Thymus (tissue), 11 donors: ENCODE measurements around the gene ARHGAP36. TPM values are rescaled to one million over a fixed set of nuclear protein-coding genes. Genes with fewer than 3 reads are reported as not detected.

Source experiments
- DNase-seq, 9 donors: peaks; one replicate each; pipeline ENCODE4 v3.0.0-alpha.2; 2013; ENCODE audit warnings: low spot score in 9 of 9, low read depth in 6 of 9, missing footprints in 1 of 9
- H3K27ac ChIP-seq, 2 donors: one replicate each; pipeline ENCODE4 v1.5.1; 2013; ENCODE audit warnings: control low read depth in 1 of 2, low read depth in 1 of 2, low read length in 1 of 2, mild to moderate bottlenecking in 1 of 2, moderate library complexity in 1 of 2
- H3K27me3 ChIP-seq, 2 donors: one replicate each; pipeline ENCODE4 v1.5.1; 2013; ENCODE audit warnings: low read length in 1 of 2; ENCODE audit not compliant: control insufficient read depth in 2 of 2, insufficient read depth in 1 of 2
- H3K36me3 ChIP-seq, 2 donors: one replicate each; pipeline ENCODE4 v1.5.1; 2013; ENCODE audit warnings: low read length in 1 of 2, mild to moderate bottlenecking in 1 of 2, moderate library complexity in 1 of 2; ENCODE audit not compliant: control insufficient read depth in 2 of 2, insufficient read depth in 2 of 2
- H3K4me1 ChIP-seq, 2 donors: one replicate each; pipeline ENCODE4 v1.5.1; 2013; ENCODE audit warnings: low read length in 2 of 2; ENCODE audit not compliant: control insufficient read depth in 2 of 2, insufficient read depth in 2 of 2
- H3K4me3 ChIP-seq, 2 donors: one replicate each; pipeline ENCODE4 v1.5.1; 2013; ENCODE audit warnings: low read length in 2 of 2, control low read depth in 1 of 2, mild to moderate bottlenecking in 1 of 2
- H3K9me3 ChIP-seq, 2 donors: one replicate each; pipeline ENCODE4 v1.5.1; 2013; ENCODE audit warnings: low read length in 1 of 2, mild to moderate bottlenecking in 1 of 2; ENCODE audit not compliant: control insufficient read depth in 2 of 2, insufficient read depth in 1 of 2
- WGBS: extraction: QIAGEN DNeasy Blood & Tissue Kit; methylation state at CpG from one replicate; pipeline ENCODE4 v1.1.7; 2013; 5-methylcytosine and 5-hydroxymethylcytosine counted together
- polyA plus RNA-seq: library from polyadenylated mRNA; stranded (reverse); fragments of 200-250 nt; gene quantifications from one replicate; pipeline ENCODE4 v1.2.3, GENCODE V29; 2013
- total RNA-seq: library from RNA; stranded (reverse); fragments of 120-200 nt; gene quantifications from one replicate; pipeline ENCODE4 v1.2.4, GENCODE V29; 2013
- donor health status: healthy.

ARHGAP36 gene
- total and polyA plus RNA-seq, 2 donors: 1.7 to 2.8 TPM

DNA sequence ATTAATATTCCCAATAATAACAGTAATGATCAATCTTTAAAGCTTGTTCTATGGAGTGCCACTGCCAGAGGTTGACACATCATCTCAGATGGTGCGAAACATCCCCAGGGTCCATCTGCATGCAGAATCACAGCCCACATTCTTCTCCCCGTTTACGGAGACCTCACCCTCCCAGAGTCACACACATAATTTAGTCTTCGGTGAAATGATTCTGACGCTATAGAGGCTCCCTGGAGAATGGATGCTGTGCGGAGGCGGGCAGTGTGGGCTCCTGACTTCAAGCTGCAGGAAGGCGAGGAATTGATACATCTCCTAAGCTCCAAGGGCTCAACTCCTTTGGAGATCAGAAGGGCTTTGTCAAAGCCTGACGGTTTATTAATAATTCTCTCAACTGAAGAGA is 11.0 kb upstream of the ARHGAP36 start:
- Histone ChIP-seq H3K4me3 (no peak overlapping the region), H3K36me3 (no peaks in the 10 kb centered on the region), H3K4me1 (no peaks in the 10 kb centered on the region), H3K27me3 (peaks cover 0 to 2% of the 10 kb centered on the region in 2 donors), H3K27ac (no peak overlapping the region), H3K9me3 (no peaks in the 10 kb centered on the region)
- DNase-seq: no peak
- WGBS: 84% methylated on average over 9 of the region's 9 CpGs

DNA sequence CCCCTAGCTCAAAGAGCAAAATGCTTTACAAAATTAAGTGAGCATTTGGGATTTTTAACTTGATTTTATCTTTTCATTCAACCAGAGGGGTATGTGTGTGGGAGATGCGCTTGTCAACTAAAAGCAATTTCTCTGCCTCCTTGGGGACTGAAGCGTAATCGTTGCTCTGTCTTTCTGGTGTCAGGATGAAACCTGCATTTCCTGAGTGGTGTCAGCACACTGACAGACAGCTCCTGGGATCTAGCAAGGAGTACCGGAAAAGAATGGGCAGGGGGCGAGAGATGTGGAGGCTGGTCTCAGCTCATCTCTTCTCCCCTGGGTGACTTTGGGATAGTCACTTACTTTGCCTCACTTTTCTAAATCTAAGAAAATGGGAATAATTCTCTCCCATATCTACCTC is 5.1 kb upstream of the ARHGAP36 start:
- H3K4me3 ChIP-seq: no peak overlapping the region
- H3K27ac ChIP-seq: no peak overlapping the region
- no peak for DNase-seq
- H3K4me1 ChIP-seq: no peaks in the 10 kb centered on the region
- H3K27me3 ChIP-seq: peaks cover 0 to 16% of the 10 kb centered on the region in 2 donors
- 91% methylated on average over 5 of the region's 5 CpGs for WGBS
- H3K9me3 ChIP-seq: no peaks in the 10 kb centered on the region
- no peaks in the 10 kb centered on the region for H3K36me3 ChIP-seq

DNA sequence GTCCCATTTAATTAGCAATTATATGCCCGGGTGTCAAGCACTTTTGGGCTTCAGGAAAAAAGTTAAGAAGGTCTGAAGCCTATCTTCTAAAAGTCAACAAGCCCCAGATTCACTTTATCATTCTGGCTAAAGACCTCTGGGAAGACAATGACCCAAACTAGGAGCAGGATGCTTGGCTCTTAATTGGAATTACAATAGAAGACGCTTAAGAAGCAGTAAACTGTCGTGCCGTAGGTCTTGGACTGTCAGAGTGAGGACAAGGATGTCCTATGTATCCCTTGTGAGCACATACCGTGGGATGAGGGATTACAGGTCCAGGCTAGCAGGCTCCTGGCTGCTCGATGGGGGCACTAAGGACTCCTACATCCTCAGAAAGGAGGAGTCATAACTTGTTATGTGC is 3.2 kb upstream of the ARHGAP36 start:
- 67% methylated on average over 6 of the region's 6 CpGs for WGBS
- Histone ChIP-seq H3K4me1 (no peaks in the 10 kb centered on the region), H3K4me3 (no peak overlapping the region), H3K27ac (no peak overlapping the region), H3K36me3 (no peaks in the 10 kb centered on the region), H3K27me3 (peaks cover 2 to 32% of the 10 kb centered on the region in 2 donors), H3K9me3 (no peaks in the 10 kb centered on the region)
- DNase-seq: no peak

DNA sequence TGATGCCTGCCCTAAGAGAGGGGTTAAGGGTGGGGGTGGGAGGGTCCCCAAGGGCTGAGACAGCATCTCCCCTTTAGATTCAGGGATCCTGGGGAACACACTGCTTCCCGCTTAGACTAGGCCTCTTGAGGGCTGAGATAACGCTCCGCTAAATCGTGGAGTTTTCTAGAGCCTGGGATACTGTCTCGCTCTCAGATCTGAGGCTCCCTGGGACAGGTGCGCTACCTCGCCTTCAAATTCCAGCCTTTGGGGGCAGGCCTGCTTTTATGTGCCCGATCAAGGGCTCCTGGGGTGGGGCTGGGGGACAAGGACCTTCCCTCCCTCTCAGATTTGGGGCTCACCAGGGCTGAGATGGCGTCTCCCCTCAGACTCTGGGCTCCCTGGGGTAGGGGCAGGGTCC is 440 bp upstream of the ARHGAP36 start:
- Histone ChIP-seq H3K27me3 (peaks cover 2 to 35% of the 10 kb centered on the region in 2 donors), H3K4me3 (no peak overlapping the region), H3K36me3 (no peaks in the 10 kb centered on the region), H3K27ac (no peak overlapping the region), H3K9me3 (no peaks in the 10 kb centered on the region), H3K4me1 (no peaks in the 10 kb centered on the region)
- DNase-seq: no peak
- 17% methylated on average over 9 of the region's 9 CpGs for WGBS

DNA sequence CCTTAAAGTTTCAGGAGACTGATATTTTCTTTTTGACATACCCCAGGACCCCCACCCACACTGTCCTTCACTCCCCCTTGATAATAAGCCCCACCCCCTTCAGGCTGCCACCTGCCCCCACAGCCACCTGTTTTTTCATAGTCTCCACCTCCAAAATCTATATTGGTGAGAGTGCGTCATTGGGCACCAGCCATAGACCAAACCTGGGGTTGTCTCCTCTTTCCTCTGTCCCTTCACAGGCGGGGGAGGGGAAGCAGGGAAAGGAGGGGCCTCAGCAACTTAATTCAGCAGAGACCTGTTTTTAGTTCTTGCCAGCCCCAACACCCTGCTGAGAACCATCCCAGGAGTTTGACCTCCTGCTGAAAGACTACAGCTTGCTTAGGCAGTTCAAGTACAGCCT is 1.1 kb downstream of the ARHGAP36 start:
- Histone ChIP-seq H3K36me3 (no peaks in the 10 kb centered on the region), H3K4me3 (no peak overlapping the region), H3K4me1 (no peaks in the 10 kb centered on the region), H3K9me3 (no peaks in the 10 kb centered on the region), H3K27ac (no peak overlapping the region), H3K27me3 (peaks cover 2 to 35% of the 10 kb centered on the region in 2 donors)
- 78% methylated on average over 2 of the region's 2 CpGs for WGBS
- no peak for DNase-seq

DNA sequence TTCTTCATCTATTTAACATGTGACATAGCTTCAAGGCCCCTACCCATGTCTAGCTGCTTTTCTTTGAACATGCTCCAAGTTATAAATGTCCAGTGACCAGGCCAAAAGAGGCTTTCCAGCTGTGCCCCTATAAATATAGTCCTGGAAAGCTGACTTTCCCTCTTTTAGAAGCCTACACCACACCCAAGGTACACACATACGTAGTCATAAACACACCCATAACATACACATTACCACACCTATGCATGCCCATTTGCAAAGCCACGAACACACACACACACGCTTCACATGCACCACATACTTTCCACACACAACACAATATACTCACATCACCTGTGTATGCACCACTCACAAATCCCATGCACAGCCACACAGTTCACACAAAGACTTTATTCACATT is 2.0 kb downstream of the ARHGAP36 start:
- Histone ChIP-seq H3K4me3 (no peak overlapping the region), H3K9me3 (no peaks in the 10 kb centered on the region), H3K4me1 (no peaks in the 10 kb centered on the region), H3K36me3 (no peaks in the 10 kb centered on the region), H3K27ac (no peak overlapping the region), H3K27me3 (peaks cover 2 to 34% of the 10 kb centered on the region in 2 donors)
- DNase-seq: no peak
- WGBS: 94% methylated on average over 3 of the region's 3 CpGs

DNA sequence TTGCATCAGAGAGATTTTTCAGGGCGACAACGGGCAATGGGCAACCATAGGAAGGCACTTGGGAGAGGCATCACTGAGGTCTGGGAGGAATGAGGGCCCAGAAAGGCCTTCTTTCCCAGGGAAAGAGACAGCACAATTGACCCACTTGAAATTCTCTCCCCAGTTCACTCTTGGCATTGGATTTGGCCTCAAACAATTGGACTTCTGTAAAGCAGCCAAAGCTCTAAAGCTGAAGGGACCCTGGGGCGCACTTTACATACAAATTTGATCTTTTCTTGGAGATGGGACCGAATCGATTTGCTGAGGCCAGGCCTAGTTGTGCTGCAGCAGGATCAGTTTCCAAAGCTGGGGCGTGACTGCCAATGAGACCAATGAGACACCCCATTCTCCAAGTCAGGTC is 3.2 kb downstream of the ARHGAP36 start:
- H3K27ac ChIP-seq: no peak overlapping the region
- H3K9me3 ChIP-seq: no peaks in the 10 kb centered on the region
- H3K36me3 ChIP-seq: no peaks in the 10 kb centered on the region
- no peak overlapping the region for H3K4me3 ChIP-seq
- peaks cover 2 to 40% of the 10 kb centered on the region in 2 donors for H3K27me3 ChIP-seq
- no peaks in the 10 kb centered on the region for H3K4me1 ChIP-seq
- DNase-seq: no peak
- WGBS: 91% methylated on average over 6 of the region's 6 CpGs

DNA sequence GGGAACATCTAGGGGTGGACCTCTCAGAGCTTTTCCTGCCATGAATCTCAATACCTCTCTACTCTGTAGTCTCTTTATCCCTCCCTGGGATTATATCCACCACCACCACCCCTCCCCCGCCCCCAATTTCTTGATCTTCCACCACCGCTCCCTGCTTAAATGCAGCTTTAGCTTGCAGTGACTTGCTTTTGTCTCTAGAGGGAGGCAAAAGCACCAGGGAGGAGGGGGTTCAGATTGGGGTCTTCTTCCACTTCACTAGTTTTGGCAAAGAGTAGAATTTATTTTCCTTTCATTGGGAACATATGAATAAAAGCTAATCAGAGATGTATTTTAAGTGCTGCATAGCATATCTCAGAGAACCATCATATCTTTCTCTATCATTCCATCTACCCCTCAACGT is 5.5 kb downstream of the ARHGAP36 start:
- no peak for DNase-seq
- Histone ChIP-seq H3K36me3 (no peaks in the 10 kb centered on the region), H3K4me1 (no peaks in the 10 kb centered on the region), H3K9me3 (no peaks in the 10 kb centered on the region), H3K4me3 (no peak overlapping the region), H3K27me3 (peaks cover 5 to 39% of the 10 kb centered on the region in 2 donors), H3K27ac (no peak overlapping the region)
- 37% methylated on average over 3 of the region's 3 CpGs for WGBS

DNA sequence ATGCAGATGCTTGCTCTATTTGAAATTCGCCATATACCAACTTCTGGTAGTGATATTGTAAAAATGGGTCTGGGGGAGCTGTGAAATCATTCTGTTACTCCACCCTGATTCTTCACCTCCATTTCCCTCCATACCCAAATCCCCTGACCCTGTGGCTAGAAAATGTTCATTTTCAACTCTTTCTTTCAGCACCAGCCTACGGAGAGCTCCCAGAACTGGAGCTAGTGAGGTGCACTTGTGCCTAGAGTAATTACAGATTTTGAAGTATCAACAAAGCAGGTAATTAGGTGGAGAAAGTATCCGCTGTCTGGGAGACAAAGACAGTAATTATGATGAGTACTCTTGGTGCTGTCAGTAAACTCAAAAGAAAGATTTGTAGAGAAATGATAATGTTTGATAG is 8.1 kb downstream of the ARHGAP36 start:
- no peaks in the 10 kb centered on the region for H3K4me1 ChIP-seq
- WGBS: 68% methylated on average over 3 of the region's 3 CpGs
- H3K27ac ChIP-seq: no peak overlapping the region
- H3K27me3 ChIP-seq: peaks cover 3 to 47% of the 10 kb centered on the region in 2 donors
- H3K4me3 ChIP-seq: no peak overlapping the region
- no peak for DNase-seq
- H3K36me3 ChIP-seq: no peaks in the 10 kb centered on the region
- no peaks in the 10 kb centered on the region for H3K9me3 ChIP-seq

DNA sequence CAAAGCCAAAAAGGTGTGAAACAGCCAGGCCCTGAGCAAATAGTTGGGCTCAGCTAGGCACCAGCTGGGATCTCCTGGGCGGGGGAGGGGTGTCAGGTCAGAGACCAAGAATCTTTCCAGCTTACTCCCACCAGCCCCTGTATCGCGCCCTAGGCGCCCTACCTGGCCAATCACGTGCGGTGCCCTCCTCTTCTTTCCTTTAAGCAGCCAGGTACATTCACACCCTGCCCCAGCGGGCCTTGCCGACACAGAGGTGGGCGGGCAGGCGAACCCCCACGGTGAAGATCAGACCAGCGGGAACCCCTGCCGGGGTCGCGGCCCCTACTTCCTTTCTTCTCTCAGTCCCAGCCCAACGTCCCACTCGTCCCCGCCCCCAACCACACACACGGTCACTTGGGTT is 9.1 kb downstream of the ARHGAP36 start:
- H3K4me3 ChIP-seq: no peak overlapping the region
- no peak for DNase-seq
- no peaks in the 10 kb centered on the region for H3K9me3 ChIP-seq
- peaks cover 5 to 52% of the 10 kb centered on the region in 2 donors for H3K27me3 ChIP-seq
- H3K36me3 ChIP-seq: no peaks in the 10 kb centered on the region
- WGBS: 6% methylated on average over 19 of the region's 19 CpGs
- no peak overlapping the region for H3K27ac ChIP-seq
- no peaks in the 10 kb centered on the region for H3K4me1 ChIP-seq
